Hematopoietic multipotent progenitor cell treated with erythropoietin and hydrocortisone succinate and interleukin-3 and kit ligand, for 6 days (in vitro differentiated cells): ENCODE measurements around the gene UGT2B11.
"Not testable (repeated sequence)": the region's sequence is repeated elsewhere in the genome, so short reads cannot be mapped to it uniquely, and the experiment has no call there.

Experiments used
- DNase-seq: peaks from one replicate; pipeline ENCODE4 v3.0.0-alpha.2; 2015

UGT2B11 gene

GRCh38 chr4:69214716-69215115 lies at the start of gene UGT2B11:
TSS of gene UGT2B11 (minus strand) at chr4:69214748. CDS start at chr4:69214722, 26 bp downstream.
- DNase-seq, result no peak

GRCh38 chr4:69253147-69253772 lies 38.7 kb upstream of the UGT2B11 start:
- not testable (repeated sequence) for DNase-seq

GRCh38 chr4:69250884-69251283 lies 36.3 kb upstream of the UGT2B11 start:
- not testable (repeated sequence) for DNase-seq

GRCh38 chr4:69242562-69243240 lies 28.2 kb upstream of the UGT2B11 start:
- DNase-seq, result peak; percentile 42

- peak; percentile 46 for DNase-seq
Measured at GRCh38 chr4:69241746-69242145, 27.2 kb upstream of the UGT2B11 start.

GRCh38 chr4:69240787-69241186 lies 26.2 kb upstream of the UGT2B11 start:
- not testable (repeated sequence) for DNase-seq

- peak; percentile 84 for DNase-seq
Measured at GRCh38 chr4:69239557-69240168, 25.1 kb upstream of the UGT2B11 start.

- no peak for DNase-seq
Measured at GRCh38 chr4:69239092-69239491, 24.5 kb upstream of the UGT2B11 start.

GRCh38 chr4:69224891-69225290 lies 10.3 kb upstream of the UGT2B11 start:
- DNase-seq, result no peak

GRCh38 chr4:69223277-69223676 lies 8.7 kb upstream of the UGT2B11 start:
- not testable (repeated sequence) for DNase-seq

- not testable (repeated sequence) for DNase-seq
Measured at GRCh38 chr4:69218491-69218890, 3.9 kb upstream of the UGT2B11 start.

GRCh38 chr4:69210911-69211310 lies 3.6 kb downstream of the UGT2B11 start:
- DNase-seq, result no peak

- DNase-seq, result not testable (repeated sequence)
Measured at GRCh38 chr4:69198506-69198905, 16.0 kb downstream of the UGT2B11 start.

GRCh38 chr4:69196209-69196965 lies 18.2 kb downstream of the UGT2B11 start:
- DNase-seq, result no peak

GRCh38 chr4:69194166-69194565 lies 20.4 kb downstream of the UGT2B11 start:
- no peak for DNase-seq

GRCh38 chr4:69191905-69192304 lies 22.6 kb downstream of the UGT2B11 start:
- DNase-seq, result peak; percentile 60

GRCh38 chr4:69190621-69191020 lies 23.9 kb downstream of the UGT2B11 start:
- DNase-seq, result not testable (repeated sequence)

GRCh38 chr4:69181519-69182169 lies 32.9 kb downstream of the UGT2B11 start:
- DNase-seq, result not testable (repeated sequence)

GRCh38 chr4:69179817-69180216 lies 34.7 kb downstream of the UGT2B11 start:
- not testable (repeated sequence) for DNase-seq

- DNase-seq, result peak; percentile 93
Measured at GRCh38 chr4:69178751-69179205, 35.8 kb downstream of the UGT2B11 start.

- DNase-seq, result peak; percentile 73
Measured at GRCh38 chr4:69170233-69171134, 44.1 kb downstream of the UGT2B11 start.
